ENCODE data around the gene JMJD1C. TPM values are rescaled to one million over a fixed set of nuclear protein-coding genes. Genes with fewer than 3 reads are reported as not detected.

Gene JMJD1C
- total RNA-seq, 1 experiment from 2014 or later = 66.3 TPM

GRCh38 chr10:63129888-63130287 lies 335.9 kb downstream of the JMJD1C start (continued):
- TF ChIP-seq REST (IDR thresholded peaks at IDR 0.05; ENCODE audit: low read depth) (no peak), SIN3A (IDR thresholded peaks at IDR 0.05; ENCODE audit: low read depth) (no peak), YY1 (IDR thresholded peaks at IDR 0.05; ENCODE audit: extremely low read depth, insufficient replicate concordance, low read depth, low read length) (no peak), ZFX (IDR thresholded peaks at IDR 0.05) (no peak), MAX (IDR thresholded peaks at IDR 0.05) (no peak), CBX3 (IDR thresholded peaks at IDR 0.05; ENCODE audit: low read depth) (no peak)

- Histone ChIP-seq H3K4me2 (ENCODE audit: low read length) (no peak overlapping the region), H2AFZ (ENCODE audit: low read depth, low read length, poor library complexity, severe bottlenecking) (no peak overlapping the region), H3K27ac (ENCODE audit: low read depth, low read length) (no peak overlapping the region), H3K9me3 (ENCODE audit: control insufficient read depth in 1 of 2, insufficient read depth in 1 of 2, low read depth in 1 of 2, low read length in 2 of 2) (no peaks in the 10 kb centered on the region), H3K9ac (ENCODE audit: low read length) (no peak overlapping the region), H3K79me2 (ENCODE audit: insufficient read depth, low read length) (peaks cover 2% of the 10 kb centered on the region), H3K4me1 (ENCODE audit: control insufficient read depth in 1 of 2, insufficient read depth in 2 of 2, low read length in 2 of 2) (peaks cover 2 to 6% of the 10 kb centered on the region in 2 experiments; a peak in 3 of 4 replicates), H3K9me2 (ENCODE audit: insufficient read depth) (no peaks in the 10 kb centered on the region), H4K20me1 (ENCODE audit: insufficient read depth) (no peaks in the 10 kb centered on the region), H3K36me3 (ENCODE audit: control insufficient read depth in 1 of 2, insufficient read depth in 2 of 2, low read length in 2 of 2) (no peaks in the 10 kb centered on the region), H3K4me3 (replicated peaks in 1 of 2; ENCODE audit: low read depth in 1 of 2, low read length in 2 of 2) (no peak overlapping the region), H3K27me3 (ENCODE audit: insufficient read depth, low read length) (no peaks in the 10 kb centered on the region)
- no peak for ATAC-seq
- intact Hi-C loops (cut with micrococcal nuclease) = no loop called here
- no TSS peak for BruUV-seq (replicated peaks)
- ChIA-PET RAD21 (ENCODE audit: low non-redundant PET in 1 of 2, low total read pairs in 2 of 2, uncharacterized antibody in 2 of 2, unreplicated experiment in 2 of 2) (no interaction called here), CTCF (no interaction called here), POLR2A (no interaction called here)
- DNase-seq (ENCODE audit: low read depth, low spot score) = no peak
- no peak for TF ChIP-seq YY1 (IDR thresholded peaks at IDR 0.05; ENCODE audit: extremely low read depth, insufficient replicate concordance, low read depth, low read length)
- no peak for TF ChIP-seq EZH2 (IDR thresholded peaks at IDR 0.05)
- no peak for TF ChIP-seq JUND (IDR thresholded peaks at IDR 0.05)
- no peak for TF ChIP-seq POLR2AphosphoS5 (IDR thresholded peaks at IDR 0.05; ENCODE audit: low read depth, low read length)
- no peak for TF ChIP-seq CBX3 (IDR thresholded peaks at IDR 0.05; ENCODE audit: low read depth)
- TF ChIP-seq SP1 (IDR thresholded peaks at IDR 0.05; ENCODE audit: low read depth) = no peak
- TF ChIP-seq RAD21 (IDR thresholded peaks at IDR 0.05; ENCODE audit: low read depth) = no peak
- TF ChIP-seq ZFX (IDR thresholded peaks at IDR 0.05) = no peak
- no peak for TF ChIP-seq CTCF (IDR thresholded peaks at IDR 0.05 in 2 of 3, conservative IDR thresholded peaks at IDR 0.05 in 1 of 3; ENCODE audit: borderline replicate concordance in 1 of 3, insufficient read depth in 1 of 3, low read depth in 2 of 3, low read length in 2 of 3)
- TF ChIP-seq SIN3A (IDR thresholded peaks at IDR 0.05; ENCODE audit: low read depth) = no peak
- no peak for TF ChIP-seq ZBTB33 (IDR thresholded peaks at IDR 0.05; ENCODE audit: extremely low read depth, insufficient replicate concordance, low read length)
- TF ChIP-seq ATF3 (IDR thresholded peaks at IDR 0.05) = no peak
Measured at GRCh38 chr10:63128443-63128842, 337.3 kb downstream of the JMJD1C start.

Data from HCT116 (cell line).